Fibroblast of pulmonary artery (primary cell): ENCODE measurements around the gene GPRIN3.

Experiments
- DNase-seq: peaks from one replicate; pipeline ENCODE4 v3.0.0-alpha.2; 2010; ENCODE audit warnings: low read depth
- H3K4me3 ChIP-seq: replicated peaks from 2 replicates; pipeline ENCODE4 v1.5.1; 2011; ENCODE audit warnings: low read depth, mild to moderate bottlenecking, control low read depth, low read length, moderate library complexity
- CTCF ChIP-seq: IDR thresholded peaks from 2 replicates; pipeline ENCODE4 v1.5.1; 2011; ENCODE audit warnings: mild to moderate bottlenecking, control low read depth, low read length, inconsistent platforms; ENCODE audit errors: missing control alignments

The GPRIN3 gene

DNA sequence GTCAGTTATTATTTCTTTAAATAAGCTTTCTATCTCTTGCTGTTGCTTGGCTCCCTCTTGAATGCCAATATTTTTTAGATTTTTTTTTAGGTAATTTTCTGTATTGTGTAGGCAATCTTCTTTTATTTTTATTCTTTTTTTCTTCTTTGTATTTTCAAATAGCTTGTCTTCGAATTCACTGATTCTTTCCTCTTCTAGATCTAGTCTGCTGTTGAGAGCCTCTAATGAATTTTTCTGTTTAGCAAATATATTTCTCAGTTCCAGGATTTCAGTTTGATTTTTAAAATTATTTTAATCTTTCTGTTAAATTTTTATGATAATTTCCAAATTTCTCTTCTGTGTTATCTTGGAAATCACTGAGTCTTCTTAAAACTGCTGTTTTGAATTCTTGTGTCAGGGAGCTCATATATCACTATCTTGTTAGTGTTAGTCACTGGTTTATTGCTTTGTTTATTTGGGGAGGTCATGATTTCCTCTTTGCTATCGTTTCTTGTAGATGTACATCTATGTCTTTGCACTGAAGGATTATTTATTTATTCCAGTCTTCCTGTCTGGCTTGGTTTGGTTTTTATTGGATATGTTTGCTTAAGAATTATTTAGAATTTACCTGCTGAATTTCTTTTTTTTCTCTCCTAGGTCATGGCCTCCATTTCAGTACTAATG, 39.9 kb upstream of the GPRIN3 start:
- DNase-seq = no peak
- TF ChIP-seq CTCF = no peak
- H3K4me3 ChIP-seq = no peak overlapping the region

GRCh38 chr4:89344571-89344970, 37.0 kb upstream of the GPRIN3 start:
- DNase-seq = peak; percentile 14
- H3K4me3 ChIP-seq = no peak overlapping the region
- no peak for TF ChIP-seq CTCF

DNA sequence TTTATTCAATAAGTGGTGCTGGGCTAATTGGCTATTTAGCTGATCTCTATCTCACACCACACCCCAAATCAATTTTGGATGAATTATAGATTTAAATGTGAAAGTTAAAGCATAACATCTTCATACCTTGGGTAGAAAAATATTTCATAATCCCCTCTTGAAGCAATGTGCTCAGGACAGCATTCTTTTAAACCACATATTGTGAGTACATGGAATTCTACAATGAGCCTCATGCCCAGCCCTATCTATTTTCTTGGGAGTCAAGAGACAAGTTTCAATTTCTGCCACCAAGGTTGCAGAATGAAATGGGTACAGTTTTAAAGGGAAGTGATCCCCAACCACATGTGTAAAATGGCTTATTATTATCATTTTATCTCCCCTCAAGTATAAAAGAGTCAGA, 30.6 kb upstream of the GPRIN3 start:
- TF ChIP-seq CTCF = no peak

DNA sequence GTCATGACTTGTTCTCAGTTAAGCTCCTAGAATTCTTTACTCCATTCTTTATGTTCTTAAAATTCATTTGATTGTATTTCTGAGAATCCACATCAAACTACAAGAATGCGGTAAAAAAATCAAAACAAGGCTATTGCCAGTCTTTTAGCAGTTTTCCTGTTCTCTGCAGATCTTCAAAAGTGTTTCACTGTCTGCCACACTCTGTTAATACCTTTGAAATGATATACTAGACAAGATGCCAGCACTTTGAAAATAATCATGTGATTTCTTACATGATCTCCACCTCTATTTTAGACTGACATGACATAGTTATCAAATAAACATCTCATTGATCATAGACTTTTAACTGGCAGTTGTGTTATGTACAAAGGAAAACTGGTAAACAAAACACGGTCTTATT, 30.1 kb upstream of the GPRIN3 start:
- TF ChIP-seq CTCF = no peak
- DNase-seq = no peak
- H3K4me3 ChIP-seq = no peak overlapping the region

More for the DNA sequence above, 30.6 kb upstream of the GPRIN3 start:
- H3K4me3 ChIP-seq = no peak overlapping the region
- DNase-seq = peak; percentile 10

- no peak for DNase-seq
- no peak overlapping the region for H3K4me3 ChIP-seq
- TF ChIP-seq CTCF = no peak
Observed at GRCh38 chr4:89336818-89337420, 29.3 kb upstream of the GPRIN3 start.

DNA sequence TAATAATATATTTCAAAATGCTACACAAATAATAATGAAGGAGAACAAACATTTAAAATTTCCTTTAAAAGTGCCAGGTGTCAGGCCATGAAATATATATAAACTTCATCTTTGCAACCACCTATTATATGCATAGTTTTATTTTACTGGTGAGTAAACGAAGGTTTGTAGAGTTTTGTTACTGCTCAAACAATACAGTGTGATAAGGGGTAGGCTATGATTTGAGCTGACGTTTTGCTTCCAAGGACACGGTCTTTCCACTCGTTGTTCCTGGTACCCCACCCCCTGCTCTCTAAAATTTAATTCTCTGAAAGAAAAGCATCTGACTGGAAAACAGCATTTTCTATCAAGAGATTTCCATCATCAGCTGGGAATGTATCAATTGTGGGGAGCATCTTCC, 27.2 kb upstream of the GPRIN3 start:
- no peak overlapping the region for H3K4me3 ChIP-seq
- no peak for TF ChIP-seq CTCF
- DNase-seq = no peak

- DNase-seq = no peak
- no peak for TF ChIP-seq CTCF
- no peak overlapping the region for H3K4me3 ChIP-seq
Observed at GRCh38 chr4:89334311-89334710, 26.7 kb upstream of the GPRIN3 start.
